ENCODE data around the gene TMEM132C. TPM values are rescaled to one million over a fixed set of nuclear protein-coding genes. Genes with fewer than 3 reads are reported as not detected.

Gene TMEM132C
- total and polyA plus RNA-seq, 5 donors = 4.9 to 16.3 (median 9.4) TPM

DNA sequence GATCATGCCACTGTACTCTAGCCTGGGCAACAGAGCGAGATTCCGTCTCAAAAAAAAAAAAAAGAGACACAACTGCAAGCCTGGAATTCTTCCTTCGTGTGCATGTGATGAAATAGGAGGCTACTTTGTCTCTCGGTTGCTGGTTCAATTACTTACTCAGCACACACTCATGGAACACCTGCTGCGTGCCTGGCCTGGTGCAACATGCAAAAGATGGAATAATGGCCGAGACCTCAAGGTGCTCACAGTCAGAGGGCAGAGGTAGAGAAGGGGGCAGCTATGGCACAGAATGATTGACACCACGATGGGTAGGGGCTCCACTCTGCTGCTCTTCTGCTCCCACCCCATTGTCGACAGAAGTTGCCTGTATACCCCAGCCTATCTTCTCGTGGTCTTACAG lies 444.5 kb downstream of the TMEM132C start:
- 76% methylated on average over 9 of the region's 9 CpGs for WGBS
- intact Hi-C loops (cut with DNase I) = no loop called here

DNA sequence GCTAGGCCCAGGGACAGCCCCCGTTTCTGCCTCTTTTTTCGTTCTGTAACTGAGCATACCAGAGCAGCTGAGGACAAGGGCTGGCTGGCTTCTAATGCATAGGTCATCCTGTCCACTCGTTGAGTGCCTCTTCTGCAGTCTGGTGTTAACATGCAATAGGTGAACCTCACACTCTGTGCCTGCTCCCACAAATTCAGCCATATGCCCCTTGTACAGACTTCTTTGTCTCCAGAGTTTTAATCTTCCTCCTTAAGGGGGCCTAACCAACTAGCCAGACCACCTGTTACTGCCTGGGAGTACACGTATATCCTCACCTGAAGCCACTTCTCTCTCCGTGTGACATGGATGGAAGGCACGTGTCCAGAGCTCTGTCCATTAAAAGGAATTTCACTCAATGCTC lies 445.7 kb downstream of the TMEM132C start:
- H3K4me1 ChIP-seq (ENCODE audit: control insufficient read depth, insufficient read depth, low read length) = no peaks in the 10 kb centered on the region
- 74% methylated on average over 6 of the region's 6 CpGs for WGBS
- intact Hi-C loops (cut with DNase I) = no loop called here
- H3K9me3 ChIP-seq (ENCODE audit: control insufficient read depth, low read length) = no peaks in the 10 kb centered on the region
- no peak for ATAC-seq
- H3K4me3 ChIP-seq (ENCODE audit: low read length) = no peak overlapping the region
- DNase-seq = no peak
- no peaks in the 10 kb centered on the region for H3K27me3 ChIP-seq (ENCODE audit: control insufficient read depth, insufficient read depth)
- H3K27ac ChIP-seq (ENCODE audit: low read length) = no peak overlapping the region

More for the DNA sequence above, 444.5 kb downstream of the TMEM132C start:
- Histone ChIP-seq H3K4me1 (ENCODE audit: control insufficient read depth, insufficient read depth, low read length) (no peaks in the 10 kb centered on the region), H3K9me3 (ENCODE audit: control insufficient read depth, low read length) (no peaks in the 10 kb centered on the region), H3K27ac (ENCODE audit: low read length) (no peak overlapping the region), H3K27me3 (ENCODE audit: control insufficient read depth, insufficient read depth) (no peaks in the 10 kb centered on the region), H3K4me3 (ENCODE audit: low read length) (no peak overlapping the region)
- DNase-seq = no peak
- ATAC-seq = no peak

DNA sequence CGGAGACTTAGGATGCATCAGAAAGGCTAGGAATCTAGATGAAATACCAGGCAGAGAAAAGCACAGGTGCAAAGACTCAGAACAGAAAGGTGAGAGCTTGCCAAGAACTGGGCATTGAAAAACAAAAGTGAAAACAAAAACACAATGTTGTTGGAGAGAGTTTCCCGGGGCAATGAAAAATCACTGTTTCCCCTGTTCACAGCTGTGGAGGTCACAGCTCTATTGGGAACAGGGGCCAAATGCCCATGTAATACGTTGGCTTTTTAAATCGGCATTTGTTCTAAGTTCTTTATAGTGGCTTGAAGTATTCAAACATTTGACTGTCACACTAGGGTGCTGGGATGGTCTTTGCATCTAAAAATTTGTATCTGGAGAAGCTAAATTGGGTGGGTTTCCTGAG lies 448.5 kb downstream of the TMEM132C start:
- DNase-seq = no peak
- H3K4me1 ChIP-seq (ENCODE audit: control insufficient read depth, insufficient read depth, low read length) = no peaks in the 10 kb centered on the region
- no peak overlapping the region for H3K27ac ChIP-seq (ENCODE audit: low read length)
- H3K4me3 ChIP-seq (ENCODE audit: low read length) = no peak overlapping the region
- 75% methylated on average over 4 of the region's 4 CpGs for WGBS
- H3K27me3 ChIP-seq (ENCODE audit: control insufficient read depth, insufficient read depth) = no peaks in the 10 kb centered on the region
- no peaks in the 10 kb centered on the region for H3K9me3 ChIP-seq (ENCODE audit: control insufficient read depth, low read length)
- intact Hi-C loops (cut with DNase I) = no loop called here
- no peak for ATAC-seq

DNA sequence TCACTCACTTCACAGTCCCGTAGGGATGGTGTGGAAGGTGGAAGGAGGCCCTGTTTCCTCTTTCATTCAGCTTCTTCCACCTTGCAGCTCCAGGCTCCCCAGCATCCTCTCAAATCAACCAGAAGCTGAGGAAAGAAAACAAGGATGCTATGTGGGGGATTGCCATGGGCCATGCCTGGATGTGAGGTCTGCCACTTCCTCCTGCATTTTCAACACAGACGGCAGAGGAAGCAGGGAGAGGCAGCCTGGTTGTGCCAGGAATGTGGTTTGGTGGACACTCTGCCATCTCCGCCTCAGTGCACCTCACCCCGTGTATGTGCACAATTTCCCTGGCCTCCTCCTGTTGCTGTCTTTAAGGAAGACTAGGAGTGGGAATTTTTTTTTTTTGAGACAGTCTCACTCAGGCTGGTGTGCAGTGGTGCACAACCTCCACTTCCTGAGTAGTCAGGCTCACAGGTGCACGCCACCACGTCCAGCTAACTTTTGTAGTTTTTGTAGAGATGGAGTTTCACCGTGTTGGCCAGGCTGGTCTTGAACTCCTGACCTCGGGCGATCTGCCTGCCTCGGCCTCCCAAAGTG lies 457.6 kb downstream of the TMEM132C start:
- intact Hi-C loops (cut with DNase I) = no loop called here
- Histone ChIP-seq H3K27me3 (ENCODE audit: control insufficient read depth, insufficient read depth) (no peaks in the 10 kb centered on the region), H3K27ac (ENCODE audit: low read length) (no peak overlapping the region), H3K9me3 (ENCODE audit: control insufficient read depth, low read length) (no peaks in the 10 kb centered on the region), H3K4me1 (ENCODE audit: control insufficient read depth, insufficient read depth, low read length) (no peaks in the 10 kb centered on the region), H3K4me3 (ENCODE audit: low read length) (no peak overlapping the region)
- no peak for DNase-seq
- no peak for ATAC-seq
- WGBS = 77% methylated on average over 10 of the region's 10 CpGs

DNA sequence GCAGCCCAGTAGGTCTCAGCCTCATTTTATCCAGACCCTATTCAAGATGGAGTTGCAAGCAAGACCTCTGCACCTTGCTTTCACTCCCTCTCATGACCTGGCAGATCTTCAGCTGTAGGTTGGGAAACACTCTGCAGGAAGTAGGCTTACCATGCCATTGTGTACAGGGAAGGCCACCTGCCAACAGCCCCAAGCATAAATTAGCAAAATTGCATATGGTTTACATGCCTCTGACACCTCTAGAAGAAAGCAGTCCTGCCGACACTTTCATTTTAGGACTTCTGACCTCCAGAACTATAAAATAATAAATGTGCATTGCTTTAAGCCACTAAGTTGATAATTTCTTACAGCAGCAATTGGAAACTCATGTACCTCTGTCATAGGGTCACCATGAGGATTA lies 459.9 kb downstream of the TMEM132C start:
- Histone ChIP-seq H3K4me1 (ENCODE audit: control insufficient read depth, insufficient read depth, low read length) (no peaks in the 10 kb centered on the region), H3K4me3 (ENCODE audit: low read length) (no peak overlapping the region), H3K27ac (ENCODE audit: low read length) (no peak overlapping the region), H3K9me3 (ENCODE audit: control insufficient read depth, low read length) (no peaks in the 10 kb centered on the region), H3K27me3 (ENCODE audit: control insufficient read depth, insufficient read depth) (no peaks in the 10 kb centered on the region)
- no peak for DNase-seq
- no peak for ATAC-seq
- 66% methylated on average over 1 of the region's 1 CpG for WGBS
- intact Hi-C loops (cut with DNase I) = no loop called here

DNA sequence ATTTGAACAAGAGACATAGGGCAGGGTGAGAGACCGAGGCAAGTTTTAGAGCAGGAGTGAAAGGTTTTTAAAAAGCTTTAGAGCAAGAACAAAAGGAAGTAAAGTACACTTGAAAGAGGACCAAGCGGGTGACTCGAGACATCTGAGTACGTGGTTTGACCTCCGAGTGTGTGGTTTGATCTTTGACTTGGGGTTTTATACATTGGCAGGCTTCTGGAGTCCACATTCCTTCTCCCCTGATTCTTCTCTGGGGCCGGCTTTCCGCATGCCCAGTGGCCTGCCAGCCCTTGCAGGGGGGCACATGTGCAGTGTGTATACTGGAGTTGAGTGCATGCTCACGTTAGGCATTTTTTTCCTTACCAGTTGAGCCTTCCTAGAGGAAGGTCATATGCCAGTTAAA lies 460.5 kb downstream of the TMEM132C start:
- ATAC-seq (no peak), DNase-seq (no peak)
- Histone ChIP-seq H3K27me3 (ENCODE audit: control insufficient read depth, insufficient read depth) (no peaks in the 10 kb centered on the region), H3K9me3 (ENCODE audit: control insufficient read depth, low read length) (no peaks in the 10 kb centered on the region), H3K4me3 (ENCODE audit: low read length) (no peak overlapping the region), H3K4me1 (ENCODE audit: control insufficient read depth, insufficient read depth, low read length) (no peaks in the 10 kb centered on the region), H3K27ac (ENCODE audit: low read length) (no peak overlapping the region)
- intact Hi-C loops (cut with DNase I) = no loop called here
- WGBS = 74% methylated on average over 8 of the region's 8 CpGs

DNA sequence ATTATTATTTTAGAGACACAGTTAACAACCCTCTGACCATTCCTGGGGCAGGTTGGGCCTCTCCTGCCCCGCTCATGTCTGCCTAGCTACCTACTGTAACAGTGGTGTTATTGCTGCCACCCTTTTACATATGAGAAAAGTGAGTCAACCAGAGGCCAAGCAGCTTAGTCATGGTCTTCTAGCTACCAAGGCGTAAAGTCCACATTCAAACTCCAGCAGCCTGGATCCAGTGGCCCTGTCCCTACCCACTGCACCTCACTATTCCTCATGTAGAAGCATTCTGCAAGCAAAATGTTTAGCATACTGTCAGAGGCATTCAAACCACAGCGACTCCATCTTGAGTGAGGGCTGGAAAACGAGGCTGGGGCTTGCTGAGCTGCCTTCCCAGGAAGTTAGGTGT lies 461.0 kb downstream of the TMEM132C start:
- no peak overlapping the region for H3K27ac ChIP-seq (ENCODE audit: low read length)
- 72% methylated on average over 4 of the region's 4 CpGs for WGBS
- no peaks in the 10 kb centered on the region for H3K9me3 ChIP-seq (ENCODE audit: control insufficient read depth, low read length)
- no peak for ATAC-seq
- no peaks in the 10 kb centered on the region for H3K4me1 ChIP-seq (ENCODE audit: control insufficient read depth, insufficient read depth, low read length)
- intact Hi-C loops (cut with DNase I) = no loop called here
- no peak for DNase-seq
- H3K4me3 ChIP-seq (ENCODE audit: low read length) = no peak overlapping the region
- no peaks in the 10 kb centered on the region for H3K27me3 ChIP-seq (ENCODE audit: control insufficient read depth, insufficient read depth)

DNA sequence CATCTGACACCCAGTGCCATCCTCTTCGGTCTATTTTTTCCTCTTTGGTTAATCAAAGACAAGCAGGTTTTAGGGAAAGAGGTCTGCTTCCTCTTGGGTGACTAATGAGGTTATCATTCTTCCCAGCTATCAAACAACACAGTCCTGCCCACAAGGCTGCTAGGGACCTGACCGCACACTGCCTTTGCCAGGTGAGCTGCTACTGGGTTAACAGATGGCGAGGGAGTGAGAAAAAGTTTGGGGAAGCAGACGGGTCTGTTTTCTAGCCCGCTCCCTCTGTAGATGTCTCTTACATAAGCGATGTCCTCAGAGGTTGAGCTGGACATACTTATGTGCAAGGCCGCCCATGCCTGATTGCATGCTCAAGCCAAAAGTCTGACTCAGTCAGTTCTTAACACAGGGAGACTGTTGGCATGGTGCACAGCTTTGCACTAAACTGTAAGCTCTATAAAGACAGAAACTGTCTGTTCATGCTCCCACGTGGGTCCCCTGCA lies 462.7 kb downstream of the TMEM132C start:
- Histone ChIP-seq H3K4me3 (ENCODE audit: low read length) (no peak overlapping the region), H3K9me3 (ENCODE audit: control insufficient read depth, low read length) (no peaks in the 10 kb centered on the region), H3K27me3 (ENCODE audit: control insufficient read depth, insufficient read depth) (no peaks in the 10 kb centered on the region), H3K4me1 (ENCODE audit: control insufficient read depth, insufficient read depth, low read length) (no peaks in the 10 kb centered on the region), H3K27ac (ENCODE audit: low read length) (no peak overlapping the region)
- 56% methylated on average over 8 of the region's 8 CpGs for WGBS
- intact Hi-C loops (cut with DNase I) = no loop called here
- ATAC-seq (no peak), DNase-seq (no peak)

DNA sequence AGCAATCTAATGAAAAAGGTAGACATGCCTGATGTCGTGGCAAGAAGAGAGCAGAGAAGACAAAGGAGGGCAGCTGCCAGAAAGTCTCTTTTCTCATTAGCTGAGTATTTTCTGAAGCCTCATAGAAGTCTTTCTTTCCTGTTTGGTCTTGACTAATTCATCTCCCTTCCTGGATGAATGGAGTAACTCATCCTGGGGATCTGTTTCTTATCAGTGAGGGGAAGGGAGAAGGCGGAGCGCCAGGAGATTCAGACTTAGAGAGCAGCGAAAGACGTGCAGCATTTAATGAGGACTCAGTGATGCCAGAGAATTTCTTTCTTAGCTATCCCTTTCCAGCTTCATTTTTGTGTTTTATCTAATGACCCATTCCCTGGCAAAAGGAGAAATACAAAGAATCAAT lies 467.4 kb downstream of the TMEM132C start:
- 16% methylated on average over 5 of the region's 5 CpGs for WGBS
- ATAC-seq = no peak
- intact Hi-C loops (cut with DNase I) = no loop called here
- no peaks in the 10 kb centered on the region for H3K27me3 ChIP-seq (ENCODE audit: control insufficient read depth, insufficient read depth)
- no peaks in the 10 kb centered on the region for H3K4me1 ChIP-seq (ENCODE audit: control insufficient read depth, insufficient read depth, low read length)
- H3K27ac ChIP-seq (ENCODE audit: low read length) = no peak overlapping the region
- no peak overlapping the region for H3K4me3 ChIP-seq (ENCODE audit: low read length)
- DNase-seq = no peak
- no peaks in the 10 kb centered on the region for H3K9me3 ChIP-seq (ENCODE audit: control insufficient read depth, low read length)

DNA sequence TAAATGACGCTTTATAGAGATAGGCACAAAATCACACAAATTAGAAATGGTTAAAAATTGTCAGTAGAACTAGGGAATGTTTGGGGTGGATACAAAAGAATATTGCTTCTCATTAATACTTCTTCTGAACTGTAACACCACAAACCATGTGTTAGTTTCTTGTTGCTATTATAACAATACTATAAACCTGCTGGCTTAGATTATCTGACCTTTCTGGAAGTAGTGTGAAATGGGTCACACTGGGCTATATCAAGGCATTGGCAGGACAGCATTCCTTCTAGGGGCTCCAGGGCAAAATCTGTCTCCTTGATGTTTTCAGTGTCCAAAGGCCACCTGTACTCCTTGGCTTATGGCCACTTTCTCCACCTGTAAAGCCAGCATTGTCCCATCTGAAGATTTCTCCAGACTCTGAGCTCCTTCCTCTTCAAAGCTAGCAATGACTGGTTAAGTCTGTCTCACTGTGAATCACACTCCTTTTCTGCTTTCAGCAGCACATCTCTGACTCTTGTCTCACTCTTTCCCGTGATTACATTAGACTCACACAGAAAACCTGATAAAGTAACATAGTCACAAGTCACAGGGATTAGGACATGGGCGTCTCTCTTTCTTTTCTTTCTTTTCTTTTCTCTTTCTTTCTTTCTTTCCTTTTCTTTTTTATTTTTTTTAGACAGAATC lies 470.5 kb downstream of the TMEM132C start:
- no peak overlapping the region for H3K4me3 ChIP-seq (ENCODE audit: low read length)
- H3K9me3 ChIP-seq (ENCODE audit: control insufficient read depth, low read length) = no peaks in the 10 kb centered on the region
- intact Hi-C loops (cut with DNase I) = no loop called here
- DNase-seq = no peak
- no peaks in the 10 kb centered on the region for H3K27me3 ChIP-seq (ENCODE audit: control insufficient read depth, insufficient read depth)
- no peaks in the 10 kb centered on the region for H3K4me1 ChIP-seq (ENCODE audit: control insufficient read depth, insufficient read depth, low read length)
- no peak for ATAC-seq
- 58% methylated on average over 3 of the region's 3 CpGs for WGBS
- H3K27ac ChIP-seq (ENCODE audit: low read length) = no peak overlapping the region

DNA sequence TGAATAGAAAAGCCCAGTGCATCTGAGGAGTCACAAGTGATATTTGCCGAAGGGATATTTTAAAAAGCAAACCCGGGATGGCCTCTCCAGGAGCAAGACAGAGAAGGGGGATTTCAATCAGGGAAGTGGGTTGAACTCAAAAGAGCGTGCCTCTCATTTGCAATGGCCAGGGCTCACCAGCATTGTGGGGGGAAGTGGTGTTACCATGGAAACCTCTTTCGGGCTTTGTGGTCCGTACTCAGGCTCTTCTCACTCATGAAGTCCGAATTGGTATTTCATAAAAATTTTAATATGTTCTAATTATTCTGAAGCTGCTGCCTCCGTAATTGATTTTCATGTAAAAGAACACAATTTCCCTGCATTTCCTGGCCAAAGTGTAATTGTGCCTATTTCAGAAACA lies 476.9 kb downstream of the TMEM132C start:
- DNase-seq = no peak
- WGBS = 69% methylated on average over 7 of the region's 7 CpGs
- intact Hi-C loops (cut with DNase I) = no loop called here
- H3K9me3 ChIP-seq (ENCODE audit: control insufficient read depth, low read length) = no peaks in the 10 kb centered on the region
- H3K4me1 ChIP-seq (ENCODE audit: control insufficient read depth, insufficient read depth, low read length) = no peaks in the 10 kb centered on the region
- ATAC-seq = no peak
- no peaks in the 10 kb centered on the region for H3K27me3 ChIP-seq (ENCODE audit: control insufficient read depth, insufficient read depth)
- H3K4me3 ChIP-seq (ENCODE audit: low read length) = no peak overlapping the region
- H3K27ac ChIP-seq (ENCODE audit: low read length) = no peak overlapping the region
